ENCODE data around the gene TNFRSF4. TPM values are rescaled to one million over a fixed set of nuclear protein-coding genes. Genes with fewer than 3 reads are reported as not detected.

Gene TNFRSF4
- polyA plus RNA-seq, 1 donor = 1.1 TPM

DNA sequence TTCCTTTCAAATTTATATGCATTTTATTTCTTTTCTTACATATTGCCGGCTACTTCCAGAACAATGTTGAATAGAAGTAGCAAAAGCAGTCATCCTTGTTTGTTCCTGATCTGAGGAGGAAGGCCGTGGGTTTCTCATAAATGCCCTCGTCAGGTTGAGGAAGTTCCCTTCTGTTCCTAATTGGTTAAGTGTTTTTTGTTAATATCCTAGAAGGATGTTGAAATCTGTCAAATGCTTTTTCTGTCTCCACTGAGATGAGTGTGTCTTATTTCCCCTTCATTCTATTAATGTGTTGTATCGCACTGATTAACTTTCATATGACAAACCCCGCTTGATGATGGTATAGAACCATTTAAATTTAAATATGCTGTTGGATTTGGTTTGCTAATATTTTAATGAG lies 24.8 kb downstream of the TNFRSF4 start:
- Histone ChIP-seq H3K4me3 (ENCODE audit: low read length) (no peak overlapping the region), H3K4me1 (ENCODE audit: control insufficient read depth, insufficient read depth, low read length) (no peaks in the 10 kb centered on the region), H3K9me3 (ENCODE audit: control insufficient read depth, low read depth, low read length) (peaks cover 4% of the 10 kb centered on the region), H3K27me3 (ENCODE audit: control insufficient read depth, insufficient read depth, low read length) (no peaks in the 10 kb centered on the region), H3K27ac (ENCODE audit: low read length) (no peak overlapping the region), H3K36me3 (ENCODE audit: control insufficient read depth, insufficient read depth, low read length) (no peaks in the 10 kb centered on the region)
- DNase-seq = no peak
- 87% methylated on average over 3 of the region's 5 CpGs for WGBS (ENCODE audit: insufficient coverage, low lambda C conversion rate)

DNA sequence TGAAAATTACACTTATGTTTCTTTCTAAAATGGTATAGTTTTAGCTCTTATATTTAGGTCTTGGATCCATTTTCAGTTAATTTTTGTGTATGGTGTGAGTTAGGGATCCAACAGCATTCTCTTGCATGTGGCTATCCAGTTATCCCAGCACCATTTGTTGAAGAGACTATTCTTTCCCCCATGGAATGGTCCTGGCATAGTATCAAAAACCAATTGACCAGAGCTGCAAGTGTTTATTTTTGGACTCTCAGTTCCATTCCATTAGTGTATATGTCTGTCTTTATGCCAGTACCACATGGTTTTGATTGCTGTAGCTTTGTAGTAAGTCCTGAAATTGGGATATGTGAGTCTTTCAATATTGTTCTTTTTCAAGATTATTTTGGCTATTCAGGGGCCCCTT lies 26.0 kb downstream of the TNFRSF4 start:
- no peak overlapping the region for H3K27ac ChIP-seq (ENCODE audit: low read length)
- no peaks in the 10 kb centered on the region for H3K4me1 ChIP-seq (ENCODE audit: control insufficient read depth, insufficient read depth, low read length)
- H3K4me3 ChIP-seq (ENCODE audit: low read length) = no peak overlapping the region
- no peaks in the 10 kb centered on the region for H3K36me3 ChIP-seq (ENCODE audit: control insufficient read depth, insufficient read depth, low read length)
- no peak for DNase-seq
- peaks cover 4% of the 10 kb centered on the region for H3K9me3 ChIP-seq (ENCODE audit: control insufficient read depth, low read depth, low read length)
- no peaks in the 10 kb centered on the region for H3K27me3 ChIP-seq (ENCODE audit: control insufficient read depth, insufficient read depth, low read length)

- H3K36me3 ChIP-seq (ENCODE audit: control insufficient read depth, insufficient read depth, low read length) = no peaks in the 10 kb centered on the region
- no peak for DNase-seq
- H3K9me3 ChIP-seq (ENCODE audit: control insufficient read depth, low read depth, low read length) = peaks cover 4% of the 10 kb centered on the region
- H3K27ac ChIP-seq (ENCODE audit: low read length) = no peak overlapping the region
- no peak overlapping the region for H3K4me3 ChIP-seq (ENCODE audit: low read length)
- H3K27me3 ChIP-seq (ENCODE audit: control insufficient read depth, insufficient read depth, low read length) = no peaks in the 10 kb centered on the region
- no peaks in the 10 kb centered on the region for H3K4me1 ChIP-seq (ENCODE audit: control insufficient read depth, insufficient read depth, low read length)
- no CpG with 5 or more reads among the region's 31 CpGs for WGBS (ENCODE audit: insufficient coverage, low lambda C conversion rate)
Measured at GRCh38 chr1:1185101-1185765, 28.7 kb downstream of the TNFRSF4 start.

- DNase-seq = no peak
- Histone ChIP-seq H3K27me3 (ENCODE audit: control insufficient read depth, insufficient read depth, low read length) (no peaks in the 10 kb centered on the region), H3K4me3 (ENCODE audit: low read length) (no peak overlapping the region), H3K9me3 (ENCODE audit: control insufficient read depth, low read depth, low read length) (peaks cover 4% of the 10 kb centered on the region), H3K27ac (ENCODE audit: low read length) (no peak overlapping the region), H3K4me1 (ENCODE audit: control insufficient read depth, insufficient read depth, low read length) (no peaks in the 10 kb centered on the region), H3K36me3 (ENCODE audit: control insufficient read depth, insufficient read depth, low read length) (no peaks in the 10 kb centered on the region)
- no CpG with 5 or more reads among the region's 33 CpGs for WGBS (ENCODE audit: insufficient coverage, low lambda C conversion rate)
Measured at GRCh38 chr1:1183833-1184775, 29.8 kb downstream of the TNFRSF4 start.

DNA sequence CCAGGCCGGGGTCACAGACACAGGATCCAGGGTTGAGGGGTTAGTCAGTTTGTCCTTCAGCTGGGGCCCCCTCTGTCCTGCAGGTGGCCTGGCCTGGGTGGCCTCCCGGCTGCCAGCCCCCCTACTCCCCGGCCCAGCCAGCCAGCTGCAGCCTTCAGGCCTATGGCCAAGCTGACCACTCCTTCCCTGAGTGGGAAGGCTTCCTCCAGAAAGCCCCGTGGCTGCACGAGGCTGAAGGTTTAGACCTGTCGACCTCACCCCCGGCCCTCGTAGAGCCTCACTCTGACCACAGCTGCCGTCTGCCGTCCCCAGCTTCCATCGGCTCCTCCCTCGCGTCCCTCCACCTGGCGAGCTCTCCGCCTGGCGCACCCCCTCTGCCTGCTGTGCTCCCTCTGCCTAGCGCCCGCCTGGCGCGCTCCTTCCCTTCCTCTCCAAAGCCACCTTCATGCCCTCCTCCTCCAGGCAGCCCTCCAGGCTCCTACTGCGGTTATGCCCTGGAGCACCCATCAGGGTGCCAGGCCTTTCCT lies 30.7 kb downstream of the TNFRSF4 start:
- H3K27me3 ChIP-seq (ENCODE audit: control insufficient read depth, insufficient read depth, low read length) = no peaks in the 10 kb centered on the region
- no peaks in the 10 kb centered on the region for H3K4me1 ChIP-seq (ENCODE audit: control insufficient read depth, insufficient read depth, low read length)
- no peak overlapping the region for H3K4me3 ChIP-seq (ENCODE audit: low read length)
- no CpG with 5 or more reads among the region's 21 CpGs for WGBS (ENCODE audit: insufficient coverage, low lambda C conversion rate)
- no peak overlapping the region for H3K27ac ChIP-seq (ENCODE audit: low read length)
- no peak for DNase-seq
- H3K36me3 ChIP-seq (ENCODE audit: control insufficient read depth, insufficient read depth, low read length) = no peaks in the 10 kb centered on the region
- peaks cover 4% of the 10 kb centered on the region for H3K9me3 ChIP-seq (ENCODE audit: control insufficient read depth, low read depth, low read length)

- WGBS (ENCODE audit: insufficient coverage, low lambda C conversion rate) = no CpG with 5 or more reads among the region's 39 CpGs
- Histone ChIP-seq H3K9me3 (ENCODE audit: control insufficient read depth, low read depth, low read length) (peaks cover 4% of the 10 kb centered on the region), H3K27me3 (ENCODE audit: control insufficient read depth, insufficient read depth, low read length) (no peaks in the 10 kb centered on the region), H3K36me3 (ENCODE audit: control insufficient read depth, insufficient read depth, low read length) (no peaks in the 10 kb centered on the region), H3K4me3 (ENCODE audit: low read length) (no peak overlapping the region), H3K27ac (ENCODE audit: low read length) (no peak overlapping the region), H3K4me1 (ENCODE audit: control insufficient read depth, insufficient read depth, low read length) (no peaks in the 10 kb centered on the region)
- no peak for DNase-seq
Measured at GRCh38 chr1:1182491-1183220, 31.3 kb downstream of the TNFRSF4 start.

GRCh38 chr1:1181938-1182410 lies 32.0 kb downstream of the TNFRSF4 start:
- DNase-seq = no peak
- WGBS (ENCODE audit: insufficient coverage, low lambda C conversion rate) = no CpG with 5 or more reads among the region's 21 CpGs

GRCh38 chr1:1181129-1181937 lies 32.6 kb downstream of the TNFRSF4 start:
- Histone ChIP-seq H3K27me3 (ENCODE audit: control insufficient read depth, insufficient read depth, low read length) (peaks cover 3% of the 10 kb centered on the region), H3K4me3 (ENCODE audit: low read length) (no peak overlapping the region), H3K27ac (ENCODE audit: low read length) (no peak overlapping the region), H3K4me1 (ENCODE audit: control insufficient read depth, insufficient read depth, low read length) (no peaks in the 10 kb centered on the region), H3K36me3 (ENCODE audit: control insufficient read depth, insufficient read depth, low read length) (no peaks in the 10 kb centered on the region), H3K9me3 (ENCODE audit: control insufficient read depth, low read depth, low read length) (peaks cover 4% of the 10 kb centered on the region)
- no peak for DNase-seq
- WGBS (ENCODE audit: insufficient coverage, low lambda C conversion rate) = no CpG with 5 or more reads among the region's 26 CpGs

More at GRCh38 chr1:1181938-1182410, 32.0 kb downstream of the TNFRSF4 start:
- H3K36me3 ChIP-seq (ENCODE audit: control insufficient read depth, insufficient read depth, low read length) = no peaks in the 10 kb centered on the region
- no peaks in the 10 kb centered on the region for H3K27me3 ChIP-seq (ENCODE audit: control insufficient read depth, insufficient read depth, low read length)
- H3K4me1 ChIP-seq (ENCODE audit: control insufficient read depth, insufficient read depth, low read length) = no peaks in the 10 kb centered on the region
- no peak overlapping the region for H3K27ac ChIP-seq (ENCODE audit: low read length)
- peaks cover 4% of the 10 kb centered on the region for H3K9me3 ChIP-seq (ENCODE audit: control insufficient read depth, low read depth, low read length)
- no peak overlapping the region for H3K4me3 ChIP-seq (ENCODE audit: low read length)

DNA sequence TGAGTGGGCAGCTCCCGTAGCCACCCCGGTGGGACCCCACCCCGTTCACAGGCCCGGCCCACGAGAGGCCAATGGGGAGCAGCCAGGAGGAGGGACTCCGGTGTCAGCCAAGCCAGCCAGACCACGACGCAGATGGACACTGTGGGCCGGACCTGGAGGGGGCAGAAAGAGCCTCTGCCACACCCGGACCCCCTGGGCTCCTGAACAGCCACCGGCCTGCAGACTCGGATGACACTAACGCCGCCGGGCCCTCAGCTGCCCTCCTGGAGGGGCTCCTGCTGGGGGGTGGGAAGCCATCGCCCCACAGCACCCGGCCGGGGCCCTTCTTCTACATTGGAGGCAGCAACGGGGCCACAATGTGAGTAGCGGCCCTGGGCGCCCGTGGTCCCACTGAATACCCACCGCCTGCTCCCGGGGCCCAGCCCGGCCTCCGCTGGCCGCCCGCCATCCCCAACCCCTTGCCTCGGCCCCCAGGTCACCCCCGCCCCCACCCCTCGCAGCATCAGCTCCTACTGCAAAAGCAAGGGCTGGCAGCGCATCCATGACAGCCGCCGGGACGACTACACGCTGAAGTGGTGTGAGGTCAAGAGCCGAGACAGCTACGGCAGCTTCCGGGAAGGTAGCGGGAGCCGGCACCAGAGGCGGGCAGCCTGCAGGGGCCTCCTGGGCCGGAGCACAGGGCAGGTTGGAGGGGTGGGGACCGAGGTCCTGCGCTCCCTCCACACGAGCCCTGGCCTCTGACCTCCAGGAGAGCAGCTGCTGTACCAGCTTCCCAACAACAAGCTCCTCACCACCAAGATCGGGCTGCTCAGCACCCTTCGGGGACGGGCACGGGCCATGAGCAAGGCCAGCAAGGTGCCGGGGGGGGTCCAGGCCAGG lies 33.7 kb downstream of the TNFRSF4 start:
- DNase-seq = no peak
- H3K36me3 ChIP-seq (ENCODE audit: control insufficient read depth, insufficient read depth, low read length) = no peaks in the 10 kb centered on the region
- WGBS (ENCODE audit: insufficient coverage, low lambda C conversion rate) = no CpG with 5 or more reads among the region's 51 CpGs
- no peaks in the 10 kb centered on the region for H3K4me1 ChIP-seq (ENCODE audit: control insufficient read depth, insufficient read depth, low read length)
- no peak overlapping the region for H3K27ac ChIP-seq (ENCODE audit: low read length)
- H3K27me3 ChIP-seq (ENCODE audit: control insufficient read depth, insufficient read depth, low read length) = peaks cover 8% of the 10 kb centered on the region
- H3K9me3 ChIP-seq (ENCODE audit: control insufficient read depth, low read depth, low read length) = peaks cover under 1% of the 10 kb centered on the region
- no peak overlapping the region for H3K4me3 ChIP-seq (ENCODE audit: low read length)

Data from large intestine (tissue), 3 donors.